ENCODE data around the gene COX19. TPM values are rescaled to one million over a fixed set of nuclear protein-coding genes. Genes with fewer than 3 reads are reported as not detected.

COX19 gene
- total and polyA plus RNA-seq, 2 donors (not counting 3 experiments of a cell fraction or from before 2014, with no cell fraction given), result 6.8 to 10.6 TPM

- intact Hi-C loops (cut with micrococcal nuclease), result no loop called here
- no peak for TF ChIP-seq POLR2AphosphoS5 (IDR thresholded peaks at IDR 0.05; ENCODE audit: insufficient read depth, low read depth, low read length)
- TF ChIP-seq POLR2A (IDR thresholded peaks at IDR 0.05; ENCODE audit: low read depth, low read length), result no peak
- TF ChIP-seq FOS (IDR thresholded peaks at IDR 0.05; ENCODE audit: borderline replicate concordance, insufficient read depth, low read length), result no peak
- TF ChIP-seq MAX (IDR thresholded peaks at IDR 0.05; ENCODE audit: insufficient read depth, insufficient read length), result no peak
- TF ChIP-seq GATA2 (IDR thresholded peaks at IDR 0.05; ENCODE audit: insufficient read depth, insufficient read length, low read depth, low read length), result no peak
- TF ChIP-seq EZH2 (IDR thresholded peaks at IDR 0.05; ENCODE audit: borderline replicate concordance, low read depth, low read length, severe bottlenecking), result no peak
- TF ChIP-seq CTCF (IDR thresholded peaks at IDR 0.05; ENCODE audit: extremely low read depth in 1 of 2, insufficient read depth in 1 of 2, low read depth in 1 of 2, low read length in 2 of 2), result no peak
- TF ChIP-seq JUN (IDR thresholded peaks at IDR 0.05; ENCODE audit: borderline replicate concordance, insufficient read depth, insufficient read length, low read depth), result no peak
- TF ChIP-seq MYC (IDR thresholded peaks at IDR 0.05; ENCODE audit: low read depth, low read length), result no peak
- Histone ChIP-seq H3K9me3 (replicated peaks; ENCODE audit: control insufficient read depth, insufficient read depth, low read length) (no peaks in the 10 kb centered on the region), H4K20me1 (replicated peaks; ENCODE audit: control insufficient read depth, extremely low read depth, insufficient read depth, low read length) (no peaks in the 10 kb centered on the region), H2AFZ (ENCODE audit: low read depth, low read length) (no peak overlapping the region), H3K27ac (ENCODE audit: insufficient read depth, low read depth, low read length) (no peak overlapping the region), H3K27me3 (ENCODE audit: control insufficient read depth in 2 of 2, insufficient read depth in 2 of 2, low read length in 2 of 2) (no peaks in the 10 kb centered on the region), H3K4me3 (replicated peaks in 1 of 3; ENCODE audit: insufficient read depth in 1 of 3, low read depth in 1 of 3, low read length in 3 of 3) (no peak overlapping the region), H3K79me2 (ENCODE audit: control insufficient read depth, insufficient read depth, low read length) (no peaks in the 10 kb centered on the region), H3K4me1 (ENCODE audit: control insufficient read depth, extremely low read depth, insufficient read depth, low read length) (peaks cover 11% of the 10 kb centered on the region), H3K9me1 (replicated peaks; ENCODE audit: control insufficient read depth, extremely low read depth, insufficient read depth, low read length) (no peaks in the 10 kb centered on the region), H3K9ac (replicated peaks; ENCODE audit: extremely low read depth, insufficient read depth, low read length) (no peak overlapping the region), H3K4me2 (ENCODE audit: insufficient read depth, low read length) (no peak overlapping the region), H3K36me3 (ENCODE audit: control insufficient read depth in 2 of 2, extremely low read depth in 1 of 2, insufficient read depth in 2 of 2, low read length in 2 of 2) (no peaks in the 10 kb centered on the region)
- dilution Hi-C loops (cut with MboI; ENCODE audit: extremely low pct_ligation_motif_present, low sequenced_read_pairs), result no loop called here
- no peak for DNase-seq (ENCODE audit: low read depth, low spot score)
- ChIA-PET POLR2A (no interaction called here), CTCF (no interaction called here)
- no peak for FAIRE-seq
- BruUV-seq (replicated peaks), result no TSS peak
Measured at GRCh38 chr7:918441-919113, 56.8 kb downstream of the COX19 start.
